Heart left ventricle (tissue), 13 donors: ENCODE measurements around the gene NCOA5.

Experiments used
- POLR2A ChIP-seq, 2 donors: fragments of 450-650 bp; IDR thresholded peaks; one replicate each; pipeline ENCODE4 v1.6.1; 2017; ENCODE audit warnings: antibody characterized with exemption in 2 of 2, mild to moderate bottlenecking in 2 of 2, moderate library complexity in 2 of 2
- TF ChIP-seq, protein P1 (sequence below), 12 donors: fragments of 200-600 bp; sonication (generic) in 4 of 12; IDR thresholded peaks; one replicate each; pipeline versions ENCODE4 v1.5.0 to v1.8.0; 2018 to 2022; ENCODE audit warnings: antibody characterized with exemption in 12 of 12, mild to moderate bottlenecking in 5 of 12
- donor health status: ischemic (EF 13 %, LVEDD 7.1; RV severe dilation, severe dysfunction).
- donor health status: DM: no; HTN: yes; CAD: no.
- donor health status: DM: no; HTN: no; CAD: no.
- donor health status: ischemic (EF 25% LVEDD 6.9; RV normal size, moderate dysfunction).
- donor health status: ischemic (EF 25% LVEDD 5.7; RV mildly dilated, moderate dysfunction).
- donor health status: ischemic (EF 35%, LVEDD 5.7; RV mildly dilated, moderate dysfunction).
- donor health status: nonischemic (EF 11% LVEDD 7.7; RV severe dilation, severe dysfunction).
- donor health status: DM: yes; HTN: yes; CAD: no.
- donor health status: PGD.
- donor health status: ischemic (EF 29% LVEDD 5.4; RV normal size, mild dysfunction).
- donor health status: nonischemic (EF 23%, LVEDD 6.1; RV moderate dilation, normal function).

DNA sequence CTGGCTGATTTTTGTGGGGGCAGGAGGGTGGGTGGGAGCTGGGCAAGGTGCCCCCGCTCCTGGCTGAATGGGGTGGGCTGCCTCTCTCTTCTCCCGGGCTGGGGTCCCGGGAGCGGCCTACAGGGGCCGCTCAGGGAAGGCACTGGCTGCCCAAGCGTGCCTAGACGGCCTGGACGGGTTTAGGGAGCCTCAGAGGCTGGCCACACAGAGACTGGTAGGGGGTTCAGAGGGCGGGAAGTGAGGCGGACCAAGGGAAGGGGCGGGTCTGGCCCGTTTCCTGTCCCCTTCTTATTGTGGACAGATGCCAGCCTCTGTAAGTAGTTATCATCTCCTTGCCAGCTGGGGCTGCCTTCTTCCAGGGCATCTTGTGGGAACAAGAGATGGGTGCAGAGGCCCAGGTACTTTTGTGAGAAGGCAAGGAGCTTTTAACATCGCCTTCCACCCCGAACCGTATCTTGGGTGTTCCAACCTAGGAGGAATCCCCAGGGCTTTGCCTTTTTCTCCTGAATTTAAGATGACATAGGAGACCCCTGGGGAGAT, 28.8 kb upstream of the NCOA5 start:
- TF ChIP-seq POLR2A (IDR thresholded peaks at IDR 0.05): no peak
- TF ChIP-seq, protein P1, sequence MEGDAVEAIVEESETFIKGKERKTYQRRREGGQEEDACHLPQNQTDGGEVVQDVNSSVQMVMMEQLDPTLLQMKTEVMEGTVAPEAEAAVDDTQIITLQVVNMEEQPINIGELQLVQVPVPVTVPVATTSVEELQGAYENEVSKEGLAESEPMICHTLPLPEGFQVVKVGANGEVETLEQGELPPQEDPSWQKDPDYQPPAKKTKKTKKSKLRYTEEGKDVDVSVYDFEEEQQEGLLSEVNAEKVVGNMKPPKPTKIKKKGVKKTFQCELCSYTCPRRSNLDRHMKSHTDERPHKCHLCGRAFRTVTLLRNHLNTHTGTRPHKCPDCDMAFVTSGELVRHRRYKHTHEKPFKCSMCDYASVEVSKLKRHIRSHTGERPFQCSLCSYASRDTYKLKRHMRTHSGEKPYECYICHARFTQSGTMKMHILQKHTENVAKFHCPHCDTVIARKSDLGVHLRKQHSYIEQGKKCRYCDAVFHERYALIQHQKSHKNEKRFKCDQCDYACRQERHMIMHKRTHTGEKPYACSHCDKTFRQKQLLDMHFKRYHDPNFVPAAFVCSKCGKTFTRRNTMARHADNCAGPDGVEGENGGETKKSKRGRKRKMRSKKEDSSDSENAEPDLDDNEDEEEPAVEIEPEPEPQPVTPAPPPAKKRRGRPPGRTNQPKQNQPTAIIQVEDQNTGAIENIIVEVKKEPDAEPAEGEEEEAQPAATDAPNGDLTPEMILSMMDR (IDR thresholded peaks at IDR 0.05): no peak
